ENCODE results near the gene KCNK10.

Gene KCNK10

GRCh38 chr14:88245321-88245720 lies 77.7 kb downstream of the KCNK10 start:
- Mint-ChIP-seq H3K36me3 (ENCODE audit: low read depth) (no peaks in the 10 kb centered on the region), H3K27me3 (peaks cover 11% of the 10 kb centered on the region), H3K27ac (no peak overlapping the region), H3K9me3 (no peaks in the 10 kb centered on the region), H3K4me3 (no peak overlapping the region), H3K4me1 (ENCODE audit: low read depth) (peaks cover 8% of the 10 kb centered on the region)
- intact Hi-C loops (cut with micrococcal nuclease) = no loop called here

- Mint-ChIP-seq H3K27me3 (peaks cover 11% of the 10 kb centered on the region), H3K4me1 (ENCODE audit: low read depth) (peaks cover 6% of the 10 kb centered on the region), H3K27ac (no peak overlapping the region), H3K4me3 (no peak overlapping the region), H3K9me3 (no peaks in the 10 kb centered on the region), H3K36me3 (ENCODE audit: low read depth) (no peaks in the 10 kb centered on the region)
- intact Hi-C loops (cut with micrococcal nuclease) = no loop called here
Measured at GRCh38 chr14:88243946-88244345, 79.1 kb downstream of the KCNK10 start.

GRCh38 chr14:88242446-88242845 lies 80.6 kb downstream of the KCNK10 start:
- Mint-ChIP-seq H3K4me1 (ENCODE audit: low read depth) (no peaks in the 10 kb centered on the region), H3K9me3 (no peaks in the 10 kb centered on the region), H3K27me3 (peaks cover 11% of the 10 kb centered on the region), H3K27ac (no peak overlapping the region), H3K36me3 (ENCODE audit: low read depth) (no peaks in the 10 kb centered on the region), H3K4me3 (no peak overlapping the region)
- intact Hi-C loops (cut with micrococcal nuclease) = no loop called here

- H3K9me3 Mint-ChIP-seq = no peaks in the 10 kb centered on the region
- intact Hi-C loops (cut with micrococcal nuclease) = no loop called here
- H3K4me1 Mint-ChIP-seq (ENCODE audit: low read depth) = no peaks in the 10 kb centered on the region
- H3K27me3 Mint-ChIP-seq = peaks cover 9% of the 10 kb centered on the region
- H3K4me3 Mint-ChIP-seq = no peak overlapping the region
- no peak overlapping the region for H3K27ac Mint-ChIP-seq
- no peaks in the 10 kb centered on the region for H3K36me3 Mint-ChIP-seq (ENCODE audit: low read depth)
Measured at GRCh38 chr14:88241810-88242209, 81.3 kb downstream of the KCNK10 start.

GRCh38 chr14:88234442-88234841 lies 88.6 kb downstream of the KCNK10 start:
- H3K36me3 Mint-ChIP-seq (ENCODE audit: low read depth) = no peaks in the 10 kb centered on the region
- H3K4me3 Mint-ChIP-seq = no peak overlapping the region
- peaks cover 10% of the 10 kb centered on the region for H3K9me3 Mint-ChIP-seq
- H3K27ac Mint-ChIP-seq = no peak overlapping the region
- H3K27me3 Mint-ChIP-seq = peaks cover 4% of the 10 kb centered on the region
- intact Hi-C loops (cut with micrococcal nuclease) = no loop called here
- no peaks in the 10 kb centered on the region for H3K4me1 Mint-ChIP-seq (ENCODE audit: low read depth)

- H3K9me3 Mint-ChIP-seq = peaks cover 10% of the 10 kb centered on the region
- H3K36me3 Mint-ChIP-seq (ENCODE audit: low read depth) = no peaks in the 10 kb centered on the region
- peaks cover 4% of the 10 kb centered on the region for H3K27me3 Mint-ChIP-seq
- H3K4me1 Mint-ChIP-seq (ENCODE audit: low read depth) = no peaks in the 10 kb centered on the region
- no peak overlapping the region for H3K4me3 Mint-ChIP-seq
- H3K27ac Mint-ChIP-seq = no peak overlapping the region
- intact Hi-C loops (cut with micrococcal nuclease) = no loop called here
Measured at GRCh38 chr14:88233915-88234314, 89.2 kb downstream of the KCNK10 start.

GRCh38 chr14:88232771-88233170 lies 90.3 kb downstream of the KCNK10 start:
- no peaks in the 10 kb centered on the region for H3K36me3 Mint-ChIP-seq (ENCODE audit: low read depth)
- intact Hi-C loops (cut with micrococcal nuclease) = no loop called here
- peaks cover 10% of the 10 kb centered on the region for H3K9me3 Mint-ChIP-seq
- no peak overlapping the region for H3K4me3 Mint-ChIP-seq
- no peak overlapping the region for H3K27ac Mint-ChIP-seq
- peaks cover 4% of the 10 kb centered on the region for H3K27me3 Mint-ChIP-seq
- H3K4me1 Mint-ChIP-seq (ENCODE audit: low read depth) = no peaks in the 10 kb centered on the region

- H3K9me3 Mint-ChIP-seq = peaks cover 10% of the 10 kb centered on the region
- peaks cover 5% of the 10 kb centered on the region for H3K27me3 Mint-ChIP-seq
- no peaks in the 10 kb centered on the region for H3K36me3 Mint-ChIP-seq (ENCODE audit: low read depth)
- intact Hi-C loops (cut with micrococcal nuclease) = no loop called here
- H3K27ac Mint-ChIP-seq = no peak overlapping the region
- H3K4me1 Mint-ChIP-seq (ENCODE audit: low read depth) = no peaks in the 10 kb centered on the region
- H3K4me3 Mint-ChIP-seq = no peak overlapping the region
Measured at GRCh38 chr14:88231603-88232002, 91.5 kb downstream of the KCNK10 start.

GRCh38 chr14:88229428-88229827 lies 93.6 kb downstream of the KCNK10 start:
- Mint-ChIP-seq H3K27ac (no peak overlapping the region), H3K36me3 (ENCODE audit: low read depth) (no peaks in the 10 kb centered on the region), H3K4me1 (ENCODE audit: low read depth) (no peaks in the 10 kb centered on the region), H3K9me3 (no peaks in the 10 kb centered on the region), H3K27me3 (peaks cover 4% of the 10 kb centered on the region), H3K4me3 (no peak overlapping the region)
- intact Hi-C loops (cut with micrococcal nuclease) = no loop called here

GRCh38 chr14:88228522-88229236 lies 94.4 kb downstream of the KCNK10 start:
- no peak overlapping the region for H3K4me3 Mint-ChIP-seq

GRCh38 chr14:88227693-88228092 lies 95.4 kb downstream of the KCNK10 start:
- H3K9me3 Mint-ChIP-seq = peaks cover 13% of the 10 kb centered on the region
- peaks cover 4% of the 10 kb centered on the region for H3K27me3 Mint-ChIP-seq
- no peaks in the 10 kb centered on the region for H3K36me3 Mint-ChIP-seq (ENCODE audit: low read depth)
- intact Hi-C loops (cut with micrococcal nuclease) = no loop called here
- H3K27ac Mint-ChIP-seq = no peak overlapping the region
- no peak overlapping the region for H3K4me3 Mint-ChIP-seq
- no peaks in the 10 kb centered on the region for H3K4me1 Mint-ChIP-seq (ENCODE audit: low read depth)

More at GRCh38 chr14:88228522-88229236, 94.4 kb downstream of the KCNK10 start:
- no peaks in the 10 kb centered on the region for H3K36me3 Mint-ChIP-seq (ENCODE audit: low read depth)
- no peaks in the 10 kb centered on the region for H3K4me1 Mint-ChIP-seq (ENCODE audit: low read depth)
- H3K9me3 Mint-ChIP-seq = peaks cover 3% of the 10 kb centered on the region
- peaks cover 4% of the 10 kb centered on the region for H3K27me3 Mint-ChIP-seq
- intact Hi-C loops (cut with micrococcal nuclease) = no loop called here
- no peak overlapping the region for H3K27ac Mint-ChIP-seq

- Mint-ChIP-seq H3K27ac (no peak overlapping the region), H3K4me1 (ENCODE audit: low read depth) (no peaks in the 10 kb centered on the region), H3K4me3 (no peak overlapping the region), H3K9me3 (peaks cover 28% of the 10 kb centered on the region), H3K27me3 (peaks cover 4% of the 10 kb centered on the region), H3K36me3 (ENCODE audit: low read depth) (no peaks in the 10 kb centered on the region)
- intact Hi-C loops (cut with micrococcal nuclease) = no loop called here
Measured at GRCh38 chr14:88225721-88226120, 97.3 kb downstream of the KCNK10 start.

- no peaks in the 10 kb centered on the region for H3K27me3 Mint-ChIP-seq
Measured at GRCh38 chr14:88218119-88218915, 104.8 kb downstream of the KCNK10 start.

GRCh38 chr14:88212691-88213090 lies 110.4 kb downstream of the KCNK10 start:
- Mint-ChIP-seq H3K27ac (no peak overlapping the region), H3K36me3 (ENCODE audit: low read depth) (no peaks in the 10 kb centered on the region), H3K4me3 (no peak overlapping the region), H3K4me1 (ENCODE audit: low read depth) (no peaks in the 10 kb centered on the region), H3K27me3 (peaks cover 4% of the 10 kb centered on the region), H3K9me3 (no peaks in the 10 kb centered on the region)
- intact Hi-C loops (cut with micrococcal nuclease) = no loop called here

More at GRCh38 chr14:88218119-88218915, 104.8 kb downstream of the KCNK10 start:
- H3K27ac Mint-ChIP-seq = no peak overlapping the region
- no peaks in the 10 kb centered on the region for H3K36me3 Mint-ChIP-seq (ENCODE audit: low read depth)
- peaks cover 28% of the 10 kb centered on the region for H3K9me3 Mint-ChIP-seq
- H3K4me1 Mint-ChIP-seq (ENCODE audit: low read depth) = no peaks in the 10 kb centered on the region
- no peak overlapping the region for H3K4me3 Mint-ChIP-seq
- intact Hi-C loops (cut with micrococcal nuclease) = no loop called here

All from dendritic cell treated with granulocyte-macrophage colony-stimulating factor and Interleukin-4, amounts not matched to agents 40 ng/mL and 50 ng/mL, for 4 days (primary cell).